Erythroblast (primary cell): Measurements from ENCODE around the gene HTRA1.

Source experiments
- GATA1 ChIP-seq: IDR thresholded peaks from 2 replicates; pipeline ENCODE4 v1.6.1; 2011; ENCODE audit warnings: low read depth, mild to moderate bottlenecking, control low read depth, low read length, moderate library complexity
- POLR2A ChIP-seq: IDR thresholded peaks from 2 replicates; pipeline ENCODE4 v1.6.1; 2011; ENCODE audit warnings: mild to moderate bottlenecking, low read length

- TF ChIP-seq POLR2A (no peak), GATA1 (no peak)
Observed at GRCh38 chr10:122510326-122510725, 49.0 kb downstream of the HTRA1 start.
